PC-9 (cell line): ENCODE data around the gene SYT1. TPM values are rescaled to one million over a fixed set of nuclear protein-coding genes. Genes with fewer than 3 reads are reported as not detected.

Source experiments
- BruUV-seq: library from RNA; stranded (reverse); fragments of 400-500 nt; replicated peaks from 2 replicates; lab custom pipeline; 2021; lab: Mats Ljungman, UMichigan
- CTCF ChIA-PET: fragments of 300-600 bp; sonication (Branson Sonifier 250); formaldehyde crosslinking; loops from one replicate; lab custom pipeline; 2022; ENCODE audit warnings: antibody characterized with exemption; lab: Charles Lee
- POLR2A ChIA-PET: fragments of 300-600 bp; sonication (Branson Sonifier 250); formaldehyde crosslinking; loops from one replicate; lab custom pipeline; 2022; ENCODE audit warnings: antibody characterized with exemption; ENCODE audit not compliant: unreplicated experiment; lab: Charles Lee
- DNase-seq, 2 experiments: peaks; one replicate each; pipeline versions ENCODE4 v3.0.0 to v3.0.0-alpha.2; 2015 to 2022; ENCODE audit warnings: mixed read lengths in 1 of 2
- H2AFZ ChIP-seq: fragments of 200-600 bp; sonication (generic); 2 replicates; pipeline ENCODE4 v1.8.1; 2017; ENCODE audit warnings: antibody characterized with exemption
- H3F3A ChIP-seq: fragments of 200-600 bp; sonication (generic); 2 replicates; pipeline ENCODE4 v1.8.1; 2017; ENCODE audit warnings: antibody characterized with exemption, mild to moderate bottlenecking, low read depth; ENCODE audit not compliant: insufficient read depth
- H3K27ac ChIP-seq: fragments of 200-600 bp; sonication (generic); 2 replicates; pipeline ENCODE4 v1.6.1; 2016; ENCODE audit warnings: mixed run types
- H3K27me3 ChIP-seq: fragments of 200-600 bp; sonication (generic); 2 replicates; pipeline ENCODE4 v1.6.1; 2016; ENCODE audit warnings: low read depth, mixed run types; ENCODE audit not compliant: insufficient read depth
- H3K36me3 ChIP-seq: fragments of 200-600 bp; sonication (generic); 2 replicates; pipeline ENCODE4 v1.6.1; 2016; ENCODE audit warnings: low read depth, mixed run types
- H3K4me1 ChIP-seq: fragments of 200-600 bp; sonication (generic); replicated peaks from 2 replicates; pipeline ENCODE4 v1.6.1; 2016; ENCODE audit warnings: mixed run types; ENCODE audit not compliant: insufficient read depth
- H3K4me2 ChIP-seq: fragments of 200-600 bp; sonication (generic); 2 replicates; pipeline ENCODE4 v1.6.1; 2017; ENCODE audit warnings: mixed run types
- H3K4me3 ChIP-seq: fragments of 200-600 bp; sonication (generic); 2 replicates; pipeline ENCODE4 v1.6.1; 2016; ENCODE audit warnings: mixed run types
- H3K79me2 ChIP-seq: fragments of 200-600 bp; sonication (generic); 2 replicates; pipeline ENCODE4 v1.6.1; 2017; ENCODE audit warnings: low read depth, mixed run types
- H3K9me2 ChIP-seq: fragments of 200-600 bp; sonication (generic); 2 replicates; pipeline ENCODE4 v1.8.1; 2017; ENCODE audit warnings: mild to moderate bottlenecking; ENCODE audit not compliant: insufficient read depth
- H3K9me3 ChIP-seq: fragments of 200-600 bp; sonication (generic); 2 replicates; pipeline ENCODE4 v1.8.1; 2016; ENCODE audit warnings: low read depth; ENCODE audit not compliant: insufficient read depth
- H4K20me1 ChIP-seq: fragments of 200-600 bp; sonication (generic); 2 replicates; pipeline ENCODE4 v1.8.1; 2017; ENCODE audit not compliant: insufficient read depth
- EZH2 ChIP-seq: fragments of 200-600 bp; sonication (generic); IDR thresholded peaks from 2 replicates; pipeline ENCODE4 v1.8.0; 2017; ENCODE audit warnings: antibody characterized with exemption, low read depth
- intact Hi-C: fragments of 100-400 bp; cut with micrococcal nuclease; formaldehyde crosslinking; loops from one replicate; pipeline ENCODE4 v1.10.0; 2022; ENCODE audit not compliant: unreplicated experiment
- total RNA-seq: library from RNA; stranded (reverse); gene quantifications from 2 replicates; pipeline ENCODE4 v1.2.3, GENCODE V29; 2021
- TF ChIP-seq, protein P1 (sequence below): fragments of 200-600 bp; sonication (generic); conservative IDR thresholded peaks from 2 replicates; pipeline ENCODE4 v1.6.1; 2017; ENCODE audit warnings: mixed run types, antibody characterized with exemption, mild to moderate bottlenecking, moderate library complexity

SYT1 gene
- total RNA-seq, 1 experiment from 2014 or later = 1.2 TPM

- BruUV-seq = no TSS peak
- Histone ChIP-seq H2AFZ (peak overlapping the region; percentile 63), H3K36me3 (no peaks in the 10 kb centered on the region), H3K79me2 (no peaks in the 10 kb centered on the region), H3K27ac (peak overlapping the region; percentile 67), H4K20me1 (no peaks in the 10 kb centered on the region), H3K27me3 (no peaks in the 10 kb centered on the region), H3K9me2 (no peaks in the 10 kb centered on the region), H3K4me2 (peak overlapping the region; percentile 30; the same call in 1 of the 2 replicates), H3K4me3 (no peak overlapping the region), H3K9me3 (peaks cover 3% of the 10 kb centered on the region; the same call in 1 of the 2 replicates), H3F3A (no peaks in the 10 kb centered on the region), H3K4me1 (no peaks in the 10 kb centered on the region; the same call in 1 of the 2 replicates)
- ChIA-PET POLR2A (no interaction called here), CTCF (no interaction called here)
- TF ChIP-seq, protein P1, sequence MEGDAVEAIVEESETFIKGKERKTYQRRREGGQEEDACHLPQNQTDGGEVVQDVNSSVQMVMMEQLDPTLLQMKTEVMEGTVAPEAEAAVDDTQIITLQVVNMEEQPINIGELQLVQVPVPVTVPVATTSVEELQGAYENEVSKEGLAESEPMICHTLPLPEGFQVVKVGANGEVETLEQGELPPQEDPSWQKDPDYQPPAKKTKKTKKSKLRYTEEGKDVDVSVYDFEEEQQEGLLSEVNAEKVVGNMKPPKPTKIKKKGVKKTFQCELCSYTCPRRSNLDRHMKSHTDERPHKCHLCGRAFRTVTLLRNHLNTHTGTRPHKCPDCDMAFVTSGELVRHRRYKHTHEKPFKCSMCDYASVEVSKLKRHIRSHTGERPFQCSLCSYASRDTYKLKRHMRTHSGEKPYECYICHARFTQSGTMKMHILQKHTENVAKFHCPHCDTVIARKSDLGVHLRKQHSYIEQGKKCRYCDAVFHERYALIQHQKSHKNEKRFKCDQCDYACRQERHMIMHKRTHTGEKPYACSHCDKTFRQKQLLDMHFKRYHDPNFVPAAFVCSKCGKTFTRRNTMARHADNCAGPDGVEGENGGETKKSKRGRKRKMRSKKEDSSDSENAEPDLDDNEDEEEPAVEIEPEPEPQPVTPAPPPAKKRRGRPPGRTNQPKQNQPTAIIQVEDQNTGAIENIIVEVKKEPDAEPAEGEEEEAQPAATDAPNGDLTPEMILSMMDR = no peak
- no peak for TF ChIP-seq EZH2
- peak in 1 of 2 experiments; percentile 5 for DNase-seq
- intact Hi-C loops = no loop called here
These were observed 22.3 kb downstream of the SYT1 start for GRCh38 chr12:78886719-78887407.

GRCh38 chr12:78887444-78887843, 22.9 kb downstream of the SYT1 start:
- POLR2A ChIA-PET = no interaction called here
- DNase-seq = no peak
- H3K9me3 ChIP-seq = peaks cover 3% of the 10 kb centered on the region; the same call in 1 of the 2 replicates
- peak overlapping the region; percentile 30; the same call in 1 of the 2 replicates for H3K4me2 ChIP-seq
- H3K4me1 ChIP-seq = no peaks in the 10 kb centered on the region; the same call in 1 of the 2 replicates
- peak overlapping the region; percentile 67 for H3K27ac ChIP-seq
- TF ChIP-seq, protein P1 = no peak
- TF ChIP-seq EZH2 = no peak
- H3K36me3 ChIP-seq = no peaks in the 10 kb centered on the region
- intact Hi-C loops = no loop called here
- no peaks in the 10 kb centered on the region for H4K20me1 ChIP-seq
- H3K79me2 ChIP-seq = no peaks in the 10 kb centered on the region
- no peaks in the 10 kb centered on the region for H3K27me3 ChIP-seq
- peak overlapping the region; percentile 63; the same call in 1 of the 2 replicates for H2AFZ ChIP-seq
- H3F3A ChIP-seq = no peaks in the 10 kb centered on the region
- H3K4me3 ChIP-seq = no peak overlapping the region
- no peaks in the 10 kb centered on the region for H3K9me2 ChIP-seq
- no TSS peak for BruUV-seq
- CTCF ChIA-PET = no interaction called here

DNA sequence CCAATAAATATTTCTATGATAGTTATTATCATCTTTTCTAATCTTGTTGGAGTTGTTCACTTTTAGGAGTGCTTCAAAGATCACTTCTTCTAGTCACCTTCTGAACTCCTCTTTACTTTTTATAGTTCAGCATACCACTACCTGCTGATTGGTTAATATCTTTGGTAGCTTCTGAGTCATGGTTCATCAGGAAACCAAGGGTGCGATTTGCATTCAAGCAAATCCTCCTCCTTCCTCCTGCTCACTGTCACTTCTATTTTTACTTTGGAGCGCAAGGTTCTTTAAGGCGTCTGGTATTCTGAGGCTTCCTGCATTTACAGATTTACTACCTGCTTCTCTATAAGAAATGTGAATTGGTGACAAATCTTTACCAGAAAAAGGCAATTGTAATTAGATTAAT, 24.0 kb downstream of the SYT1 start:
- POLR2A ChIA-PET = no interaction called here
- H3K9me2 ChIP-seq = no peaks in the 10 kb centered on the region
- no peaks in the 10 kb centered on the region; the same call in 1 of the 2 replicates for H3K4me1 ChIP-seq
- intact Hi-C loops = no loop called here
- no peak overlapping the region for H3K4me3 ChIP-seq
- CTCF ChIA-PET = no interaction called here
- no peaks in the 10 kb centered on the region for H3K36me3 ChIP-seq
- TF ChIP-seq, protein P1 = no peak
- no peak for TF ChIP-seq EZH2
- H3F3A ChIP-seq = no peaks in the 10 kb centered on the region
- no peaks in the 10 kb centered on the region for H3K27me3 ChIP-seq
- H3K4me2 ChIP-seq = no peak overlapping the region
- DNase-seq = no peak
- no peak overlapping the region for H2AFZ ChIP-seq
- H3K79me2 ChIP-seq = no peaks in the 10 kb centered on the region
- no peak overlapping the region for H3K27ac ChIP-seq
- peaks cover 3% of the 10 kb centered on the region; the same call in 1 of the 2 replicates for H3K9me3 ChIP-seq
- no TSS peak for BruUV-seq
- no peaks in the 10 kb centered on the region for H4K20me1 ChIP-seq
